Measurements from ENCODE around the gene TP63.

GRCh38 chr3:189728915-189729314 is 97.7 kb downstream of the TP63 start:
- TF ChIP-seq CTCF (conservative IDR thresholded peaks at IDR 0.05) = no peak
- TF ChIP-seq EZH2 (IDR thresholded peaks at IDR 0.05; ENCODE audit: low read depth) = no peak

Data from PC-9 (cell line).